T-cell (primary cell): ENCODE measurements around the gene RNF126. TPM values are rescaled to one million over a fixed set of nuclear protein-coding genes. Genes with fewer than 3 reads are reported as not detected.

ENCODE experiments used
- ATAC-seq, 4 experiments: fragments of 200-7000 bp in 3 of 4; fragments of 150-1000 bp in 1 of 4; cut with Tn5 transposase; replicated peaks in 1 of 4; 1 replicate in 3 of 4; 2 replicates in 1 of 4; pipeline ENCODE4 v1.10.0; 2021; ENCODE audit warnings: moderate library complexity in 3 of 4, mild to moderate bottlenecking in 2 of 4, moderate number of reproducible peaks in 1 of 4
- CTCF ChIA-PET, 2 donors: fragments of 300-600 bp; sonication (Branson Sonifier 250); formaldehyde crosslinking; loops; one replicate each; lab custom pipeline; 2022; ENCODE audit warnings: antibody characterized with exemption in 2 of 2; lab: Charles Lee
- POLR2A ChIA-PET, 2 donors: fragments of 300-600 bp; sonication (Branson Sonifier 250); formaldehyde crosslinking; loops; one replicate each; lab custom pipeline; 2022; ENCODE audit warnings: antibody characterized with exemption in 2 of 2; lab: Charles Lee
- DNase-seq, 35 experiments: peaks; one replicate each; pipeline versions ENCODE4 v3.0.0 to v3.0.0-alpha.2; 2013 to 2023
- H3K27ac ChIP-seq: one replicate; pipeline ENCODE4 v1.5.1; 2013; ENCODE audit warnings: low read length
- H3K27me3 ChIP-seq, 2 experiments: replicated peaks in 1 of 2; 1 replicate in 1 of 2; 2 replicates in 1 of 2; pipeline versions ENCODE4 v1.6.1 to v1.7.0; 2013; ENCODE audit warnings: low read length in 1 of 2, mixed read lengths in 1 of 2; ENCODE audit not compliant: control insufficient read depth in 2 of 2, insufficient read depth in 2 of 2; ENCODE audit errors: extremely low read depth in 1 of 2
- H3K36me3 ChIP-seq, 2 donors: 1 replicate in 1 of 2; 2 replicates in 1 of 2; pipeline versions ENCODE4 v1.6.1 to v1.7.0; 2013; ENCODE audit warnings: low read length in 1 of 2; ENCODE audit not compliant: control insufficient read depth in 2 of 2, insufficient read depth in 1 of 2; ENCODE audit errors: extremely low read depth in 1 of 2
- H3K4me1 ChIP-seq, 2 experiments: 1 replicate in 1 of 2; 2 replicates in 1 of 2; pipeline versions ENCODE4 v1.6.1 to v1.7.0; 2013; ENCODE audit warnings: low read length in 2 of 2, mixed read lengths in 1 of 2; ENCODE audit not compliant: insufficient read depth in 2 of 2, control insufficient read depth in 1 of 2; ENCODE audit errors: extremely low read depth in 1 of 2
- H3K4me3 ChIP-seq, 2 donors: 1 replicate in 1 of 2; 2 replicates in 1 of 2; pipeline versions ENCODE4 v1.5.1 to v1.7.0; 2013; ENCODE audit warnings: mild to moderate bottlenecking in 2 of 2, low read length in 1 of 2, moderate library complexity in 1 of 2; ENCODE audit not compliant: control insufficient read depth in 1 of 2; ENCODE audit errors: extremely low read depth in 1 of 2
- H3K9me3 ChIP-seq: 2 replicates; pipeline ENCODE4 v1.7.0; 2013
- H3K27ac Mint-ChIP-seq, 2 donors: one replicate each; pipeline ENCODE4 v1.8.0; 2020 to 2021; ENCODE audit warnings: mild to moderate bottlenecking in 2 of 2, mixed read lengths in 2 of 2
- H3K27me3 Mint-ChIP-seq, 2 donors: one replicate each; pipeline ENCODE4 v1.8.0; 2021 to 2022; ENCODE audit warnings: mixed read lengths in 2 of 2
- H3K36me3 Mint-ChIP-seq: one replicate; pipeline ENCODE4 v1.8.0; 2021; ENCODE audit warnings: mixed read lengths
- H3K4me1 Mint-ChIP-seq, 3 donors: one replicate each; pipeline ENCODE4 v1.8.0; 2020 to 2022; ENCODE audit warnings: mixed read lengths in 3 of 3, mild to moderate bottlenecking in 1 of 3
- H3K4me3 Mint-ChIP-seq, 3 donors: one replicate each; pipeline ENCODE4 v1.8.0; 2020 to 2022; ENCODE audit warnings: mild to moderate bottlenecking in 3 of 3, mixed read lengths in 3 of 3, moderate library complexity in 3 of 3
- H3K9me3 Mint-ChIP-seq, 3 donors: one replicate each; pipeline ENCODE4 v1.8.0; 2020 to 2022; ENCODE audit warnings: mixed read lengths in 3 of 3
- WGBS: methylation state at CpG from one replicate; pipeline ENCODE4 v1.1.5; 2013; ENCODE audit warnings: missing lambda C conversion rate; ENCODE audit not compliant: insufficient coverage; 5-methylcytosine and 5-hydroxymethylcytosine counted together
- total RNA-seq, 35 experiments: library from RNA in 6 of 35; stranded (reverse) in 6 of 35; fragments of 120-200 nt in 1 of 35; gene quantifications; one replicate each; pipeline versions ENCODE4 v1.2.1 to v1.2.4 and lab custom pipeline; 2013 to 2026

RNF126 gene
- total RNA-seq, 5 donors from 2014 or later (not counting 1 experiment from before 2014, with no cell fraction given) = 98.8 to 139 (median 118) TPM

DNA sequence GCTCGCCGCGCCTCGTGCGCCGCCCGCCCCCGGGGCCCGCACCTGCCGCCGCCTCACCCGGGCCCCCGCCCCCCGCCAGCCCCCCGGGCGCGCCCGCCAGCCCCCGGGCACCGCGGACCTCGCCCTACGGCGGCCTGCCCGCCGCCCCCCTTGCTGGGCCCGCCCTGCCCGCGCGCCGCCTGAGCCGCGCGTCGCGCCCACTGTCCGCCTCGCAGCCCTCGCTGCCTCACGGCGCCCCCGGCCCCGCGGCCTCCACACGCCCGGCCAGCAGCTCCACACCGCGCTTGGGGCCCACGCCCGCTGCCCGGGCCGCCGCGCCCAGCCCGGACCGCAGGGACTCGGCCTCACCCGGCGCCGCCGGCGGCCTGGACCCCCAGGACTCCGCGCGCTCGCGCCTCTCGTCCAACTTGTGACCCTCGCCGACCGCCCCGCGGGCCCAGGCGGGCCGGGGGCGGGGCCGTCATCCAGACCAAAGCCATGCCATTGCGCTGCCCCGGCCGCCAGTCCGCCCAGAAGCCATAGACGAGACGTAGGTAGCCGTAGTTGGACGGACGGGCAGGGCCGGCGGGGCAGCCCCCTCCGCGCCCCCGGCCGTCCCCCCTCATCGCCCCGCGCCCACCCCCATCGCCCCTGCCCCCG, 46.8 kb downstream of the RNF126 start:
- no peak overlapping the region for H3K27ac ChIP-seq
- ATAC-seq (no peak), DNase-seq (no peak)
- peaks cover 9 to 14% (median 13%) of the 10 kb centered on the region in 3 donors for H3K4me1 Mint-ChIP-seq
- no peaks in the 10 kb centered on the region for H3K27me3 Mint-ChIP-seq
- peaks cover 0 to 2% of the 10 kb centered on the region in 2 experiments for H3K27me3 ChIP-seq
- no peak overlapping the region for H3K4me3 Mint-ChIP-seq
- peaks cover 14% of the 10 kb centered on the region for H3K36me3 Mint-ChIP-seq
- ChIA-PET CTCF (no interaction called here), POLR2A (no interaction called here)
- WGBS = 53% methylated on average over 70 of the region's 97 CpGs
- peaks cover 2 to 27% of the 10 kb centered on the region in 2 donors for H3K36me3 ChIP-seq
- H3K27ac Mint-ChIP-seq = no peak overlapping the region
- H3K9me3 ChIP-seq = no peaks in the 10 kb centered on the region
- no peaks in the 10 kb centered on the region for H3K9me3 Mint-ChIP-seq
- H3K4me3 ChIP-seq = no peak overlapping the region
- peaks cover 0 to 19% of the 10 kb centered on the region in 2 experiments for H3K4me1 ChIP-seq

DNA sequence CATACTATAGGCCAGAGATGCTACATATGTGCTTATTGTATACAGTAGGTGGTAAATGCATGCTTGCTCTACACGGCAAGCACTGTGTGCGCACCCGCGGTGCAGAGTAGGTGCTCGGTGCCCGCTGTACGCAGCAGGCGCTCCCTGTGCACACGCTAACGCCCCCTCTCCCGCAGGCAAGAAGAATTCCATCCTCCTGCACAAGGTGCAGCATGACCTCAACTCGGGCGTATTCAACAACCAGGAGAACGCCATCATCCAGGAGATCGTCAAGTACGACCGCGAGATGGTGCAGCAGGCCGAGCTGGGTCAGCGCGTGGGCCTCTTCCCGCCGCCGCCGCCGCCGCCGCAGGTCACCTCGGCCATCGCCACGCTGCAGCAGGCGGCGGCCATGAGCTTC, 47.4 kb downstream of the RNF126 start:
- DNase-seq (peak in 1 of 35 experiments; percentile 23), ATAC-seq (no peak)
- 45% methylated on average over 29 of the region's 33 CpGs for WGBS
- Histone ChIP-seq H3K27me3 (peaks cover 0 to 2% of the 10 kb centered on the region in 2 experiments), H3K4me1 (peaks cover 0 to 25% of the 10 kb centered on the region in 2 experiments), H3K36me3 (peaks cover 2 to 27% of the 10 kb centered on the region in 2 donors), H3K9me3 (no peaks in the 10 kb centered on the region), H3K4me3 (no peak overlapping the region), H3K27ac (no peak overlapping the region)
- POLR2A ChIA-PET = no interaction called here
- Mint-ChIP-seq H3K4me3 (peak overlapping the region in 2 of 3 donors; percentile 19 to 68), H3K36me3 (peaks cover 14% of the 10 kb centered on the region), H3K27ac (no peak overlapping the region), H3K27me3 (no peaks in the 10 kb centered on the region), H3K9me3 (no peaks in the 10 kb centered on the region), H3K4me1 (peaks cover 13 to 20% (median 17%) of the 10 kb centered on the region in 3 donors)
- CTCF ChIA-PET = no interaction called here

DNA sequence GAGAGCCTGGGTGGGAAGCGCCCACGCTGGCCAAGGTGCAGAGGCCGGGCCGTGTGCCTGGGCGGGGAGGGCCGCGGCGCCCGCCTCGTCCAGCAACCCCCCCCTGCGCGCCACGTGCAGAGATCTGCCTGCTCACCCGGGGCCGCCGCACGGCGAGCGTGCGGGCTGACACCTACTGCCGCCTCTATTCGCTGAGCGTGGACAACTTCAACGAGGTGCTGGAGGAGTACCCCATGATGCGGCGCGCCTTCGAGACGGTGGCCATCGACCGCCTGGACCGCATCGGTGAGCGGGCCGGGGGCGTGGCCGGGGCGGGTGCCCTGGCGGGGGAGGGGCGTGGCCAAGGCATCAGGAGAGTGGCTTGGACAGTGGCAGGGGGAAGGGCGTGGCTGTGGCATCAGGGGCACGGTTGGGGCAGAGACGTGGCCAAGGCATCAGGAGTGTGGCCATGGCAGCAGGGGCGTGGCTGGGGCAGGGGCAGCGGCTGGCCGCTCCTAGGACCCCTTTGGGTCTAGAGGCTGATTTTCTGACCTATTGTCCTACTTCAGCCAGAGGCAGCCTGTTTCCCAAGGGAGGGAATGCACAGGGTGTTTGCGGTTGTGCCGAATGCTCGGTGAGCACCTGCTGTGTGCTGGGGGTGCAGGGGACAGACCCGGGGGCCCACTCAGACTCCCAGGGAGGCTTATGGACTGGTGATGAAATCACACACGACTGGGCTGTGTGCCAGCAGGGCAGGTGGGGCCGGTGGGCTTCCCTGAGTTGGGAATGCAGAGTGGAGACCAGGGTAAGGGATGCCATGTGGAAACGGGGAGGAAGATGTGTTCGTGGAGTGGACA, 49.1 kb downstream of the RNF126 start:
- no peak overlapping the region for H3K27ac Mint-ChIP-seq
- H3K27me3 ChIP-seq = peaks cover 0 to 2% of the 10 kb centered on the region in 2 experiments

DNA sequence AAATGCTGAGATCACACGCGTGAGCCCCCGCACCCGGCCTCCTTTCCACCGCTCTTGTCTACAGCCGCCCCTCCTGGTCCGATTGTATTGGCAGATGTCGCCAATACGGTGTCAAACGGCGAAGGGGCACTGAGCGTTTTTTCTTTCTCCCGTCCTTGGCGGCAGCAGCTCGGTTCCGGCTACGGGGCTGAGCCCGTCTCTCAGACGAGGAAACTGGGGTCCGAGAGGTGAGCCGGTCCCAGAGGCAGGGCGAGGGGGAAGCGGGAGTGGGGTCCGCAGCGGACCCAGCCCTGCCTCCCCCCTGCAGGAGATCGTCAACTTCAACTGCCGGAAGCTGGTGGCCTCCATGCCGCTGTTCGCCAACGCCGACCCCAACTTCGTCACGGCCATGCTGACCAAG, 50.1 kb downstream of the RNF126 start:
- H3K4me1 ChIP-seq = peaks cover 3 to 48% of the 10 kb centered on the region in 2 experiments

More for the DNA sequence above, 49.1 kb downstream of the RNF126 start:
- Histone ChIP-seq H3K36me3 (peaks cover 2 to 13% of the 10 kb centered on the region in 2 donors), H3K4me1 (peaks cover 3 to 41% of the 10 kb centered on the region in 2 experiments), H3K27ac (no peak overlapping the region), H3K4me3 (no peak overlapping the region), H3K9me3 (no peaks in the 10 kb centered on the region)
- H3K4me3 Mint-ChIP-seq = no peak overlapping the region
- ChIA-PET CTCF (no interaction called here), POLR2A (no interaction called here)
- H3K36me3 Mint-ChIP-seq = peaks cover 12% of the 10 kb centered on the region
- WGBS = 86% methylated on average over 50 of the region's 54 CpGs
- H3K9me3 Mint-ChIP-seq = no peaks in the 10 kb centered on the region
- H3K4me1 Mint-ChIP-seq = peaks cover 19 to 25% (median 25%) of the 10 kb centered on the region in 3 donors
- DNase-seq (no peak), ATAC-seq (no peak)
- H3K27me3 Mint-ChIP-seq = no peaks in the 10 kb centered on the region

DNA sequence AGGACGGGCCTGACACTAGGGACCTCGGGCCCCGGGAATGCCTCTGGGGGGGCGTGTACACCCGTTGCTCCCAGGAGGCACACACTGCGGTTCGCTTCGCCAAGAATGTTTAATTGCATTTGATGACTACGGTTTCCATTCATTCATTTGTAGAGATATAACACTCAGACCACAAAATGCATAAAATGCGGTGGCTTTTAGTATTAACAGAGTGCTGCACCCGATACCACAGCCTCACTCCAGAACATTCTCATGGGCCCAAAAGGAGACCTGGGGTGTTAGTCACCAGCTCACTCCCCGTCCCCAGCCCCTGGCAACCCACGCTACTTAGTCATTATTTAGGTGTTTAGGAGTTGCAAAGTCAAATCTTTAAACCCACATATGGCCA, 51.5 kb downstream of the RNF126 start:
- no peaks in the 10 kb centered on the region for H3K9me3 Mint-ChIP-seq
- H3K4me1 ChIP-seq = peaks cover 3 to 48% of the 10 kb centered on the region in 2 experiments
- H3K27ac Mint-ChIP-seq = peak overlapping the region; percentile 93 to 98
- CTCF ChIA-PET = no interaction called here
- peaks cover 0 to 2% of the 10 kb centered on the region in 2 experiments for H3K27me3 ChIP-seq
- peak overlapping the region; percentile 59 for H3K27ac ChIP-seq
- H3K4me1 Mint-ChIP-seq = peaks cover 20 to 25% (median 25%) of the 10 kb centered on the region in 3 donors
- H3K4me3 ChIP-seq = peak overlapping the region in 1 of 2 donors; percentile 72
- POLR2A ChIA-PET = no interaction called here
- H3K4me3 Mint-ChIP-seq = peak overlapping the region; percentile 89 to 98 (median 95)
- ATAC-seq (peak; percentile 2 to 7 (median 4)), DNase-seq (peak in 19 of 35 experiments; percentile 12 to 65 (median 39))
- no peaks in the 10 kb centered on the region for H3K27me3 Mint-ChIP-seq
- H3K36me3 Mint-ChIP-seq = peaks cover 8% of the 10 kb centered on the region
- H3K9me3 ChIP-seq = no peaks in the 10 kb centered on the region
- H3K36me3 ChIP-seq = no peaks in the 10 kb centered on the region
- WGBS = 0% methylated on average over 1 of the region's 13 CpGs

More for the DNA sequence above, 50.1 kb downstream of the RNF126 start:
- Mint-ChIP-seq H3K4me3 (no peak overlapping the region), H3K9me3 (no peaks in the 10 kb centered on the region), H3K27ac (no peak overlapping the region), H3K4me1 (peaks cover 20 to 25% (median 25%) of the 10 kb centered on the region in 3 donors), H3K36me3 (peaks cover 8% of the 10 kb centered on the region), H3K27me3 (no peaks in the 10 kb centered on the region)
- H3K36me3 ChIP-seq = peaks cover 0 to 5% of the 10 kb centered on the region in 2 donors
- no peak overlapping the region for H3K4me3 ChIP-seq
- H3K27ac ChIP-seq = no peak overlapping the region
- ATAC-seq (no peak), DNase-seq (no peak)
- ChIA-PET POLR2A (interaction anchor here in 1 of 2 donors (0.6 kb wide), 1 partner anchor 10 kb away, joined by 5 read pairs; no protein-coding TSS in a partner anchor), CTCF (no interaction called here)
- H3K9me3 ChIP-seq = no peaks in the 10 kb centered on the region
- WGBS = 91% methylated on average over 33 of the region's 33 CpGs
- peaks cover 0 to 2% of the 10 kb centered on the region in 2 experiments for H3K27me3 ChIP-seq

DNA sequence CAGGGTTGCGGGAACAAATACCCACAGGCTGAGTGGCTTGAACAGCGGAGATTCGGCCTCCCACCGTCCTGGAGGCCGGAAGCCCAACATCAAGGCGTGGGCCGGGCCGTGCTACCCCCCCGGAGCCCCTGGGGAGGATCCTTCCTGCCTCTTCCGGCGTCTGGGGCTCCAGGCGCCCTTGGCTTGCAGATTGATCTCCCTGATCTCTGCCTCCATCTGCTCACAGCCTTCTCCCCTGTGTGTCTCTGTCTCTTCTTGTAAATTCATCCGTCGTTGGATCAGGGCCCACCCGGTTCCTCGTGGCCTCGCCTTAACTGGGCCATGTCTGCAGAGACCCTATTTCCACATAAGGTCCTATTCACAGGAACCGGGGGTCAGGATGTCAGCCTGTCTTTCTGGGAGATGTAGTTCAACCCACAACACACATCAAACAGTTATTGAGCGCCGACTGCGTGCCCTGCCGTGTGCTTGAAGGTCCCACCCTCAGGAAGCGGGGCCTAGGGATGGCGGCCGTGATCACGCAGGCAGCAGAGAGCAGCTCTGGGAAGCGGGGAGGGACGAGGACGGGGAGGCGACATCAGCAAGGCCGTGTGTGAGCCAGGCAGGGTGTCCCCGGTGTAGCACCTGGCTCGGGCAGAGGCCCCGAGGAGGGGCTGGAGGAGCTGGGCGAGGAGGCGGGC, 52.1 kb downstream of the RNF126 start:
- Histone ChIP-seq H3K27ac (peak overlapping the region; percentile 59), H3K9me3 (no peaks in the 10 kb centered on the region), H3K36me3 (no peaks in the 10 kb centered on the region), H3K4me1 (peaks cover 3 to 48% of the 10 kb centered on the region in 2 experiments), H3K4me3 (peak overlapping the region; percentile 58 to 72), H3K27me3 (peaks cover 0 to 2% of the 10 kb centered on the region in 2 experiments)
- peak overlapping the region; percentile 89 to 98 (median 95) for H3K4me3 Mint-ChIP-seq
- ChIA-PET POLR2A (no interaction called here), CTCF (no interaction called here)
- H3K27me3 Mint-ChIP-seq = no peaks in the 10 kb centered on the region
- peak overlapping the region; percentile 93 to 98 for H3K27ac Mint-ChIP-seq
- 8% methylated on average over 30 of the region's 36 CpGs for WGBS
- ATAC-seq (peak; percentile 74 to 80 (median 78)), DNase-seq (peak in 32 of 35 experiments; percentile 14 to 78 (median 48))
- H3K4me1 Mint-ChIP-seq = peaks cover 20 to 25% (median 25%) of the 10 kb centered on the region in 3 donors
- H3K9me3 Mint-ChIP-seq = no peaks in the 10 kb centered on the region
- peaks cover 8% of the 10 kb centered on the region for H3K36me3 Mint-ChIP-seq
